B cell (primary cell): ENCODE data around the gene NDUFS7. TPM values are rescaled to one million over a fixed set of nuclear protein-coding genes. Genes with fewer than 3 reads are reported as not detected.

Source experiments
- ATAC-seq: fragments of 200-7000 bp; cut with Tn5 transposase; one replicate; pipeline ENCODE4 v1.10.0; 2021; ENCODE audit warnings: low read depth, mild to moderate bottlenecking, moderate number of reproducible peaks, moderate library complexity
- CTCF ChIA-PET: fragments of 350-600 bp; sonication (Branson Sonifier 250); formaldehyde crosslinking; loops from one replicate; lab custom pipeline; 2021; ENCODE audit warnings: antibody characterized with exemption, inconsistent platforms; lab: Charles Lee
- POLR2A ChIA-PET: fragments of 350-600 bp; sonication (Branson Sonifier 250); formaldehyde crosslinking; loops from one replicate; lab custom pipeline; 2021; ENCODE audit warnings: antibody characterized with exemption; lab: Charles Lee
- DNase-seq: peaks from one replicate; pipeline ENCODE4 v3.0.0; 2013
- H2AFZ ChIP-seq: 2 replicates; pipeline ENCODE4 v1.6.1; 2012; ENCODE audit warnings: mild to moderate bottlenecking, low read depth, low read length; ENCODE audit not compliant: insufficient read depth, poor library complexity, severe bottlenecking
- H3K27ac ChIP-seq, 2 donors: 1 replicate in 1 of 2; 2 replicates in 1 of 2; pipeline ENCODE4 v1.5.1; 2012 to 2013; ENCODE audit warnings: low read length in 2 of 2, mild to moderate bottlenecking in 2 of 2, moderate library complexity in 1 of 2
- H3K27me3 ChIP-seq, 4 experiments: fragments of 200-600 bp in 1 of 4; sonication (generic) in 1 of 4; replicated peaks in 1 of 4; 1 replicate in 2 of 4; 2 replicates in 2 of 4; pipeline versions ENCODE4 v1.6.1 to v1.7.0; 2013 to 2016; ENCODE audit warnings: low read length in 3 of 4, mild to moderate bottlenecking in 2 of 4, mixed read lengths in 1 of 4, moderate library complexity in 1 of 4; ENCODE audit not compliant: insufficient read depth in 4 of 4, control insufficient read depth in 3 of 4; ENCODE audit errors: control extremely low read depth in 1 of 4
- H3K36me3 ChIP-seq, 2 experiments: replicated peaks in 1 of 2; 1 replicate in 1 of 2; 2 replicates in 1 of 2; pipeline versions ENCODE4 v1.6.1 to v1.7.1; 2013; ENCODE audit warnings: low read length in 1 of 2; ENCODE audit not compliant: insufficient read depth in 2 of 2, control insufficient read depth in 1 of 2; ENCODE audit errors: control extremely low read depth in 1 of 2, extremely low read depth in 1 of 2
- H3K4me1 ChIP-seq, 2 donors: fragments of 200-600 bp in 1 of 2; sonication (generic) in 1 of 2; 1 replicate in 1 of 2; 2 replicates in 1 of 2; pipeline versions ENCODE4 v1.5.1 to v1.6.1; 2013 to 2017; ENCODE audit warnings: low read length in 2 of 2; ENCODE audit not compliant: control insufficient read depth in 2 of 2, insufficient read depth in 2 of 2
- H3K4me2 ChIP-seq: replicated peaks from 2 replicates; pipeline ENCODE3; 2012; ENCODE audit warnings: mild to moderate bottlenecking, low read depth, low read length; ENCODE audit not compliant: poor library complexity, severe bottlenecking
- H3K4me3 ChIP-seq, 5 experiments: fragments of 200-600 bp in 1 of 5; sonication (generic) in 1 of 5; 1 replicate in 3 of 5; 2 replicates in 2 of 5; pipeline versions ENCODE4 v1.5.1 to v1.7.0; 2011 to 2016; ENCODE audit warnings: low read length in 4 of 5, mild to moderate bottlenecking in 4 of 5, low read depth in 2 of 5, control low read depth in 1 of 5, moderate library complexity in 1 of 5; ENCODE audit not compliant: insufficient read depth in 1 of 5; ENCODE audit errors: control extremely low read depth in 1 of 5, extremely low read depth in 1 of 5
- H3K79me2 ChIP-seq: fragments of 200-600 bp; sonication (generic); one replicate; pipeline ENCODE4 v1.6.0; 2016; ENCODE audit warnings: low read length; ENCODE audit not compliant: control insufficient read depth, insufficient read depth
- H3K9ac ChIP-seq: fragments of 200-600 bp; sonication (generic); 2 replicates; pipeline ENCODE4 v1.6.1; 2017; ENCODE audit warnings: mild to moderate bottlenecking, low read length, moderate library complexity
- H3K9me3 ChIP-seq, 3 donors: one replicate each; pipeline versions ENCODE4 v1.6.1 to v1.7.1; 2013; ENCODE audit warnings: low read length in 2 of 3; ENCODE audit not compliant: control insufficient read depth in 2 of 3, insufficient read depth in 1 of 3; ENCODE audit errors: control extremely low read depth in 1 of 3
- H4K20me1 ChIP-seq: 2 replicates; pipeline ENCODE4 v1.6.0; 2012; ENCODE audit warnings: mild to moderate bottlenecking, low read length; ENCODE audit not compliant: insufficient read depth, control insufficient read depth, poor library complexity, severe bottlenecking
- H3K27ac Mint-ChIP-seq: one replicate; pipeline ENCODE4 v1.8.0; 2021; ENCODE audit warnings: mixed read lengths
- H3K27me3 Mint-ChIP-seq: one replicate; pipeline ENCODE4 v1.8.0; 2021; ENCODE audit warnings: mixed read lengths
- H3K4me1 Mint-ChIP-seq: one replicate; pipeline ENCODE4 v1.8.0; 2021; ENCODE audit warnings: mixed read lengths
- H3K4me3 Mint-ChIP-seq: one replicate; pipeline ENCODE4 v1.8.0; 2021; ENCODE audit warnings: mixed read lengths
- H3K9me3 Mint-ChIP-seq: one replicate; pipeline ENCODE4 v1.8.0; 2022; ENCODE audit warnings: mixed read lengths; ENCODE audit not compliant: insufficient read depth
- EZH2 ChIP-seq: IDR thresholded peaks from 2 replicates; pipeline ENCODE4 v1.6.1; 2012; ENCODE audit warnings: borderline replicate concordance, low read depth, mild to moderate bottlenecking, moderate library complexity, low read length; ENCODE audit not compliant: insufficient read depth, poor library complexity, severe bottlenecking
- WGBS: methylation state at CpG from one replicate; pipeline ENCODE4 v1.1.5; 2013; ENCODE audit warnings: missing lambda C conversion rate; ENCODE audit not compliant: insufficient coverage; 5-methylcytosine and 5-hydroxymethylcytosine counted together
- intact Hi-C: fragments of 100-400 bp; cut with micrococcal nuclease; formaldehyde crosslinking; loops from one replicate; pipeline ENCODE4 v1.10.0; 2022
- polyA plus RNA-seq: library from polyadenylated mRNA; depleted of rRNA; stranded (reverse); fragments of >200 nt; gene quantifications from 2 replicates; pipeline ENCODE4 v1.2.3, GENCODE V29; 2012
- total RNA-seq, 2 donors: library from RNA; stranded (reverse); fragments of 120-200 nt in 1 of 2; gene quantifications; 1 replicate in 1 of 2; 2 replicates in 1 of 2; pipeline versions ENCODE4 v1.2.3 to v1.2.4, GENCODE V29; 2013 to 2022
- TF ChIP-seq, protein P1 (sequence below): fragments of 200-600 bp; IDR thresholded peaks from one replicate; pipeline ENCODE4 v1.8.0; 2022; ENCODE audit warnings: antibody characterized with exemption, mild to moderate bottlenecking

Gene NDUFS7
- total and polyA plus RNA-seq, 2 donors (not counting 1 experiment from before 2014, with no cell fraction given), result 58.8 to 141 TPM

GRCh38 chr19:1336079-1336684 lies 47.5 kb upstream of the NDUFS7 start:
- Mint-ChIP-seq H3K4me3 (peak overlapping the region; percentile 65), H3K27me3 (no peaks in the 10 kb centered on the region), H3K27ac (peak overlapping the region; percentile 50), H3K9me3 (no peaks in the 10 kb centered on the region), H3K4me1 (peaks cover 6% of the 10 kb centered on the region)
- no peaks in the 10 kb centered on the region for H3K36me3 ChIP-seq
- 72% methylated on average over 14 of the region's 22 CpGs for WGBS
- H4K20me1 ChIP-seq, result no peaks in the 10 kb centered on the region
- no peak for TF ChIP-seq EZH2
- TF ChIP-seq, protein P1, sequence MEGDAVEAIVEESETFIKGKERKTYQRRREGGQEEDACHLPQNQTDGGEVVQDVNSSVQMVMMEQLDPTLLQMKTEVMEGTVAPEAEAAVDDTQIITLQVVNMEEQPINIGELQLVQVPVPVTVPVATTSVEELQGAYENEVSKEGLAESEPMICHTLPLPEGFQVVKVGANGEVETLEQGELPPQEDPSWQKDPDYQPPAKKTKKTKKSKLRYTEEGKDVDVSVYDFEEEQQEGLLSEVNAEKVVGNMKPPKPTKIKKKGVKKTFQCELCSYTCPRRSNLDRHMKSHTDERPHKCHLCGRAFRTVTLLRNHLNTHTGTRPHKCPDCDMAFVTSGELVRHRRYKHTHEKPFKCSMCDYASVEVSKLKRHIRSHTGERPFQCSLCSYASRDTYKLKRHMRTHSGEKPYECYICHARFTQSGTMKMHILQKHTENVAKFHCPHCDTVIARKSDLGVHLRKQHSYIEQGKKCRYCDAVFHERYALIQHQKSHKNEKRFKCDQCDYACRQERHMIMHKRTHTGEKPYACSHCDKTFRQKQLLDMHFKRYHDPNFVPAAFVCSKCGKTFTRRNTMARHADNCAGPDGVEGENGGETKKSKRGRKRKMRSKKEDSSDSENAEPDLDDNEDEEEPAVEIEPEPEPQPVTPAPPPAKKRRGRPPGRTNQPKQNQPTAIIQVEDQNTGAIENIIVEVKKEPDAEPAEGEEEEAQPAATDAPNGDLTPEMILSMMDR, result no peak
- CTCF ChIA-PET, result interaction anchor here (0.7 kb wide), 1 partner anchor 29 kb away, joined by 3 read pairs; no protein-coding TSS in a partner anchor
- DNase-seq (no peak), ATAC-seq (peak; percentile 24)
- intact Hi-C loops, result no loop called here
- no peaks in the 10 kb centered on the region for H3K79me2 ChIP-seq
- H3K4me2 ChIP-seq, result peak overlapping the region; percentile 34
- H3K4me1 ChIP-seq, result peaks cover 0 to 8% of the 10 kb centered on the region in 2 donors
- no peak overlapping the region for H3K9ac ChIP-seq
- H3K27me3 ChIP-seq, result peaks cover 0 to 8% (median 2%) of the 10 kb centered on the region in 4 experiments
- POLR2A ChIA-PET, result interaction anchor here (1.1 kb wide), 1 partner anchor 67 kb away, joined by 4 read pairs; the partner anchor contains the start of gene CIRBP
- no peaks in the 10 kb centered on the region for H3K9me3 ChIP-seq
- H3K27ac ChIP-seq, result no peak overlapping the region
- H3K4me3 ChIP-seq, result no peak overlapping the region
- H2AFZ ChIP-seq, result peak overlapping the region; percentile 62

DNA sequence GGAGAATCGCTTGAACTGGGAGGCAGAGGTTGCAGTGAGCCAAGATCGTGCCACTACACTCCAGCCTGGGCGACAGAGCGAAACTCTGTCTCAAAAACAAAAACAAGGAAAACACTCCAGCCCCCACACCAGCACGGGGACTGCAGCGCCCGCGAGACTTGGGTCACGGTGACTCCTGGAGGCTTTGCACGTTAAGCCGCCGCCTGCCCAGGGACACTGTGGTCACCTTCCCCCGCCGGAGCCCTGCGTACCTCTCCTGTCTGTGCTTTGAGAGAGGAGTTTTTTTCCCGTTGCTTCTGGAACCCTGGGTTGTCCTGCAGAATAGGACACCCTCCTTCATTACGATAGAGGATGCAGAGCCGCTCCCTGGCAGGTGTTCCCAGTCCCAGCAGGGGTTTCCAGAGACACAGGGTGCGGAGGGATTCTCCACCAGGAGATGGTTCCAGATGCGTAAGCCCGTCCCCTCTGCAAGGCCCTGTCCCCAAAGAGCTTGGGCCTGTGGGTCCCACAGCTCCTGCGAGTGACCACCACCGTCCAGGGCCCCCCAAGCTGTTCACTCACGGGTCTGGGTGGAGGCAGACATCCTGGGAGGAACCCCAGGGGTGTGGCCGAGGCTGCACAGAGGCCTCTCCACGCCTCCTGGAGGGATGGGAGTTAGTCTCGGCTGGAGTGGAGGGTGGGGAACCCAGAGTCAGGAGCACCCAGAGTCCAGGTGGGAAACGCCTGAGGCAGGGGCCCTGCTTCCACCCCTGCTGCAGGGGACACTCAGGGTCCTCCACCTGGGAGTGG lies 42.8 kb upstream of the NDUFS7 start:
- H3K9ac ChIP-seq, result no peak overlapping the region
- H4K20me1 ChIP-seq, result no peaks in the 10 kb centered on the region
- no peak for TF ChIP-seq EZH2
- TF ChIP-seq, protein P1, result no peak
- H3K79me2 ChIP-seq, result no peaks in the 10 kb centered on the region
- peaks cover 15% of the 10 kb centered on the region for H3K4me1 Mint-ChIP-seq
- no peak overlapping the region for H3K27ac Mint-ChIP-seq
- H3K27me3 Mint-ChIP-seq, result no peaks in the 10 kb centered on the region
- H3K4me3 Mint-ChIP-seq, result no peak overlapping the region
- intact Hi-C loops, result no loop called here
- no peaks in the 10 kb centered on the region for H3K9me3 Mint-ChIP-seq
- no peak for ATAC-seq
- peaks cover 10 to 22% of the 10 kb centered on the region in 2 donors for H3K4me1 ChIP-seq
- DNase-seq, result no peak
- WGBS, result 94% methylated on average over 20 of the region's 28 CpGs
- H3K27me3 ChIP-seq, result no peaks in the 10 kb centered on the region
- ChIA-PET CTCF (interaction anchor here (0.6 kb wide), 1 partner anchor 15 kb away, joined by 3 read pairs; no protein-coding TSS in a partner anchor), POLR2A (no interaction called here)
- no peaks in the 10 kb centered on the region for H3K36me3 ChIP-seq
- H3K27ac ChIP-seq, result no peak overlapping the region
- no peak overlapping the region for H3K4me2 ChIP-seq
- H3K9me3 ChIP-seq, result peaks cover 0 to 4% (median 0%) of the 10 kb centered on the region in 3 donors
- no peak overlapping the region for H3K4me3 ChIP-seq
- no peak overlapping the region for H2AFZ ChIP-seq
